Panc1 (cell line): Measurements from ENCODE around the gene CAMSAP2. TPM values are rescaled to one million over a fixed set of nuclear protein-coding genes. Genes with fewer than 3 reads are reported as not detected.

Experiments
- ATAC-seq: fragments of 200-7000 bp; cut with Tn5 transposase; 2 replicates; pipeline ENCODE4 v1.9.1; 2020; ENCODE audit warnings: mild to moderate bottlenecking, moderate library complexity
- BruUV-seq: library from RNA; stranded (reverse); fragments of 400-500 nt; replicated peaks from 2 replicates; lab custom pipeline; 2021; lab: Mats Ljungman, UMichigan
- CTCF ChIA-PET: fragments of 300-600 bp; sonication (Branson Sonifier 250); formaldehyde crosslinking; loops from one replicate; lab custom pipeline; 2022; ENCODE audit warnings: antibody characterized with exemption; lab: Charles Lee
- POLR2A ChIA-PET: fragments of 300-600 bp; sonication (Branson Sonifier 250); formaldehyde crosslinking; loops from one replicate; lab custom pipeline; 2022; ENCODE audit warnings: antibody characterized with exemption; lab: Charles Lee
- DNase-seq: peaks from one replicate; pipeline ENCODE4 v3.0.0-alpha.2; 2010; ENCODE audit warnings: low read depth, low spot score
- H3K27ac ChIP-seq: 2 replicates; pipeline ENCODE4 v1.5.1; 2011; ENCODE audit warnings: mild to moderate bottlenecking, low read length, inconsistent platforms
- H3K27me3 ChIP-seq: fragments of 200-500 bp; sonication (Bioruptor generic); 2 replicates; pipeline ENCODE4 v1.6.0; 2014; ENCODE audit warnings: low read length, inconsistent platforms; ENCODE audit not compliant: control insufficient read depth, insufficient read depth
- H3K36me3 ChIP-seq: fragments of 200-500 bp; sonication (Bioruptor generic); 2 replicates; pipeline ENCODE4 v1.5.1; 2014; ENCODE audit warnings: inconsistent platforms, mild to moderate bottlenecking, low read length, moderate library complexity; ENCODE audit not compliant: control insufficient read depth, insufficient read depth
- H3K4me1 ChIP-seq: 2 replicates; pipeline ENCODE4 v1.5.1; 2011; ENCODE audit warnings: inconsistent platforms, mild to moderate bottlenecking, low read length, moderate library complexity; ENCODE audit not compliant: control insufficient read depth, insufficient read depth
- H3K4me3 ChIP-seq, 2 experiments: 2 replicates each; pipeline ENCODE4 v1.5.1; 2011 to 2012; ENCODE audit warnings: low read depth in 2 of 2, low read length in 2 of 2, mild to moderate bottlenecking in 2 of 2, inconsistent platforms in 1 of 2, moderate library complexity in 1 of 2
- H3K9me3 ChIP-seq: fragments of 200-500 bp; sonication (Bioruptor generic); 2 replicates; pipeline ENCODE4 v1.5.1; 2014; ENCODE audit warnings: low read depth, mild to moderate bottlenecking, inconsistent platforms, low read length, moderate library complexity; ENCODE audit not compliant: control insufficient read depth, insufficient read depth
- CTCF ChIP-seq: fragments of 450-650 bp; IDR thresholded peaks from 2 replicates; pipeline ENCODE4 v1.5.1; 2017; ENCODE audit warnings: mild to moderate bottlenecking
- POLR2AphosphoS5 ChIP-seq: IDR thresholded peaks from 2 replicates; pipeline ENCODE4 v1.6.1; 2012; ENCODE audit warnings: mild to moderate bottlenecking, low read depth, low read length, moderate library complexity
- REST ChIP-seq, 2 experiments: IDR thresholded peaks; 2 replicates each; pipeline ENCODE4 v1.6.1; 2011 to 2012; ENCODE audit warnings: low read depth in 2 of 2, control low read depth in 1 of 2, low read length in 1 of 2, mild to moderate bottlenecking in 1 of 2, moderate library complexity in 1 of 2; ENCODE audit not compliant: insufficient read depth in 1 of 2
- SIN3A ChIP-seq: IDR thresholded peaks from 2 replicates; pipeline ENCODE4 v1.6.1; 2012; ENCODE audit warnings: low read depth, mild to moderate bottlenecking, low read length, moderate library complexity, borderline replicate concordance; ENCODE audit not compliant: insufficient read depth
- TCF7L2 ChIP-seq: IDR thresholded peaks from 2 replicates; pipeline ENCODE4 v1.6.1; 2011; ENCODE audit warnings: mild to moderate bottlenecking, low read depth, low read length, inconsistent platforms
- in situ Hi-C: cut with HindIII; loops from 2 replicates; pipeline ENCODE4 v1.10.0; 2016; ENCODE audit warnings: low sequenced_read_pairs, low pct_unique_long_range_greater_than_20kb
- intact Hi-C: fragments of 100-400 bp; cut with micrococcal nuclease; formaldehyde crosslinking; loops from one replicate; pipeline ENCODE4 v1.10.0; 2022; ENCODE audit not compliant: unreplicated experiment
- total RNA-seq: library from RNA; stranded (reverse); gene quantifications from one replicate; pipeline ENCODE4 v1.2.1, GENCODE V29; 2021; ENCODE audit not compliant: unreplicated experiment

The CAMSAP2 gene
- total RNA-seq, 1 experiment from 2014 or later = 40.1 TPM

DNA sequence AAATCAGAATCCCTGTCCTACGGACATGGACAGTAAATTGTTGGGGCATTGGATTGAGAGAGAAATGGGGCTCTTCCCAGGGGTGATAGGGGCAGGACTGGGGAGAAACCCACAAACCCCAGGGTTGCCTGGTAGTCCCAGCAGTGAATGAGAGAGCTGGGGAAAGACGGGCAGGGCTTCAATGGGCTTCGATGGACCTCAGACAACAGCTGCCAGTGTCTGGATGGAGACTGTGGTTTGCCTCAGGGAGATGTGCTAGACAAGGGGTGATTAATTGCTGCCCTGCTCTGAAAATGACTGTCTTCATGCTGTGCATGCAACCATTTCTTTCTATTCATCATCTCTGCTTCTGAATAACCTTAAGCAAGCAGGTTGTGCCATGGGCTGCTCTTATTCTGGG, 141.5 kb downstream of the CAMSAP2 start:
- ChIA-PET POLR2A (interaction anchor here (0.6 kb wide), 1 partner anchor 145 kb away, joined by 3 read pairs; no protein-coding TSS in a partner anchor), CTCF (no interaction called here)
- no TSS peak for BruUV-seq
- ATAC-seq (no peak), DNase-seq (no peak)
- in situ Hi-C loops = no loop called here
- Histone ChIP-seq H3K27me3 (peaks cover 3% of the 10 kb centered on the region), H3K4me3 (no peak overlapping the region), H3K36me3 (no peaks in the 10 kb centered on the region), H3K4me1 (no peaks in the 10 kb centered on the region), H3K9me3 (no peaks in the 10 kb centered on the region), H3K27ac (no peak overlapping the region)
- TF ChIP-seq SIN3A (no peak), POLR2AphosphoS5 (no peak), REST (IDR thresholded peaks at IDR 0.05; ENCODE audit: insufficient read depth in 1 of 2, low read depth in 2 of 2, low read length in 1 of 2) (no peak)
- intact Hi-C loops = no loop called here

- in situ Hi-C loops = no loop called here
- ATAC-seq = no peak
- no peak overlapping the region for H3K4me3 ChIP-seq
- H3K9me3 ChIP-seq = no peaks in the 10 kb centered on the region
- POLR2A ChIA-PET = no interaction called here
- H3K36me3 ChIP-seq = no peaks in the 10 kb centered on the region
- no peaks in the 10 kb centered on the region; the same call in 1 of the 2 replicates for H3K27me3 ChIP-seq
- no peak for TF ChIP-seq REST (IDR thresholded peaks at IDR 0.05; ENCODE audit: insufficient read depth in 1 of 2, low read depth in 2 of 2, low read length in 1 of 2)
- no peak for TF ChIP-seq TCF7L2
- no peak for TF ChIP-seq CTCF
- TF ChIP-seq POLR2AphosphoS5 = no peak
- no peak for TF ChIP-seq SIN3A
- intact Hi-C loops = no loop called here
- BruUV-seq = no TSS peak
- no peak for DNase-seq
- H3K27ac ChIP-seq = no peak overlapping the region
- CTCF ChIA-PET = no interaction called here
- no peaks in the 10 kb centered on the region for H3K4me1 ChIP-seq
These were observed 144.4 kb downstream of the CAMSAP2 start for GRCh38 chr1:200883118-200883517.
